ENCODE measurements around the gene AP1S2.

DNA sequence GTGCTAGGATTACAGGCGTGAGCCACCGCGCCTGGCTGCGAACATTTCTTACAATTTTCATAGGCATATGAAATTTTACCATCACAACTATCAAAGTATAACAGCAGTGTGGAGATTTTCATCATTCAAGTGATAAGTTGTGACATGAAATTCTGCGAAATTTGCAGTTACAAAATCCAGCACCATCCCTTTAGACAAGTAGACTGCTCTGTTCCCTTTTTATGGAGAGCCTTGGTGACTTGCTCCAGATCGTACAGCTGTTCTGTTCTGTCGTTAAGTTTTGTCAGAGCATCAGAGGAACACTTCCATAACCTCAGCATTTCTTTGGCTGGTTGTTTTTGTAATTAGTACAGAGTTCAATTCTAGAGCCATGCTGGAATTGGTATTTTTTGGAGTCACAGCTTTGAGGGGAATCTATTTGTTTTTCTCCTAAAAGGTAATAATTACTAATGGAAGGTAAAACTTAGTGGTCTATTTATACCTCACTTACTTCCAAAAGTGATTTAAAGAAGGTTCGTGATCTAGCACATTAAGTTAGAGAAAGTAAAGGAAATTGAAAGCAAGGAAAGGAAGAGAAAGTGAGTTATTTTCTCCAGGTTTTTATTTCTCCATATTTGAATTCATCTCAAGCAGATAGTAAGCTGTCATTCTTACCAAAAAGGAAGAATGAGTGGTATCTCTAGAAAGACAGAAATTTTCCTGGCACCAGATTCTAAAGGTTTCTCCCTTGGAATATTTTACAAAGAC lies 42.2 kb downstream of the AP1S2 start:
- TF ChIP-seq, protein P1, sequence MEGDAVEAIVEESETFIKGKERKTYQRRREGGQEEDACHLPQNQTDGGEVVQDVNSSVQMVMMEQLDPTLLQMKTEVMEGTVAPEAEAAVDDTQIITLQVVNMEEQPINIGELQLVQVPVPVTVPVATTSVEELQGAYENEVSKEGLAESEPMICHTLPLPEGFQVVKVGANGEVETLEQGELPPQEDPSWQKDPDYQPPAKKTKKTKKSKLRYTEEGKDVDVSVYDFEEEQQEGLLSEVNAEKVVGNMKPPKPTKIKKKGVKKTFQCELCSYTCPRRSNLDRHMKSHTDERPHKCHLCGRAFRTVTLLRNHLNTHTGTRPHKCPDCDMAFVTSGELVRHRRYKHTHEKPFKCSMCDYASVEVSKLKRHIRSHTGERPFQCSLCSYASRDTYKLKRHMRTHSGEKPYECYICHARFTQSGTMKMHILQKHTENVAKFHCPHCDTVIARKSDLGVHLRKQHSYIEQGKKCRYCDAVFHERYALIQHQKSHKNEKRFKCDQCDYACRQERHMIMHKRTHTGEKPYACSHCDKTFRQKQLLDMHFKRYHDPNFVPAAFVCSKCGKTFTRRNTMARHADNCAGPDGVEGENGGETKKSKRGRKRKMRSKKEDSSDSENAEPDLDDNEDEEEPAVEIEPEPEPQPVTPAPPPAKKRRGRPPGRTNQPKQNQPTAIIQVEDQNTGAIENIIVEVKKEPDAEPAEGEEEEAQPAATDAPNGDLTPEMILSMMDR (IDR thresholded peaks at IDR 0.05; ENCODE audit: low read depth, low read length): no peak
- TF ChIP-seq EZH2phosphoT487 (IDR thresholded peaks at IDR 0.05; ENCODE audit: low read depth): no peak

All from OCI-LY3 (cell line).